NK-92 (cell line): Measurements from ENCODE around the gene CDH23.
"Not testable (repeated sequence)": the region's sequence is repeated elsewhere in the genome, so short reads cannot be mapped to it uniquely, and the experiment has no call there.

Source experiments
- DNase-seq: peaks from one replicate; lab custom pipeline; 2025; ENCODE audit not compliant: unreplicated experiment; lab: John Stamatoyannopoulos, UW

CDH23 gene

GRCh38 chr10:71597821-71598498, 201.2 kb downstream of the CDH23 start:
- DNase-seq: no peak

GRCh38 chr10:71598621-71599055, 201.9 kb downstream of the CDH23 start:
- DNase-seq: no peak

DNA sequence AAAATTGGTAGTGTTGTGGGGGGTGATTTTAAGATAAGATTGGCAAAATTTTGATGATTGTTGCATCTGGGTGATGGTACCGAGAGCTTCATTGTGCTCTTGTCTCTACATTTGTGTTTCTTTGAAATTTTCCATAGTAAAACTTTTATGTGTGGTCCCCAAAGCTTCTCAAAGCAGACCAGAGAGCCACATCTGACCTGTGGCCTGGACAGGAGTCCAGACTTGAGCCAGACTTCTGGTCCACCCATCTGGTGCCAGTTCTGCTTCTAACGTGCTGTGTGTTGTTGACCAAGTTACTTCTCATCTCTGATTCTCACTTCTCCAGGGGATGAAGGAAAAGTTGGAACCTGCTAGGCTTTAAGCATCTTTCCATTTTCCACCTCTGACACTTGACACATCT, 202.8 kb downstream of the CDH23 start:
- no peak for DNase-seq

GRCh38 chr10:71600242-71600641, 203.5 kb downstream of the CDH23 start:
- DNase-seq: not testable (repeated sequence)

GRCh38 chr10:71600849-71601248, 204.1 kb downstream of the CDH23 start:
- DNase-seq: no peak

GRCh38 chr10:71601273-71601672, 204.6 kb downstream of the CDH23 start:
- DNase-seq: no peak

GRCh38 chr10:71603150-71603549, 206.4 kb downstream of the CDH23 start:
- no peak for DNase-seq

GRCh38 chr10:71603754-71604153, 207.0 kb downstream of the CDH23 start:
- no peak for DNase-seq

DNA sequence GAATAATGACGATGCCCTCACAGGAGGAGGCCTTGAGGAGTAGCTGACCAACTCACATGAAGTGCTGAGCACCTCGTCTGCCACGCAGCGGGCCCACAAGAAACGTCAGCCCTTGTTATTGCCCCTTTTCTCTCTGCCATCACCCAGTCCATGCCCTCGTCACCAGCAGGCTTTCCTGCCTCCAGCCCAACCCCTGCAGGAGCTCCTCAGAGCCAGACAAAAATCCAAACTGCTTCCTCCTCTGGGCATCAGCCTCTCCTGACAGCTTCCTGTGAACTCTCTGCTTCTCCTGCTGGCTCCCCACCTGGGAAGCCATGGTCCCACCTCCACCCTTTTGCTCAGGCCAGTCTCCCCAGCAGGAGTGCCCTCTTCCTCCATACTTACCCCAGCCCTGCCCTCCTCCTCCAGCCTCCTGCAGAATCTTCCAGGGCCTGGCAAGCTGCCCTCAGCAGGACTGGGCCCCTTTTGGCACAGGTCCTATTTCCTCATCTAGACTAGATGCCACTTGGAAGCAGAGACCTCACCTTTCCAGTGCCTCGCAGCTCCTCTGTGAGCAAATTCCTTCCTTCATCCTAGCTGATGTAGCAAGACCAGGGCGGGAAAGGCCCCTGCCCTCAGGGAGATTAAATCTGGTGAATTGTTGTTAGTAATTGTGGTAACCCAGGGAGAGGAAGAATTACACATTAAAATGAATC, 207.8 kb downstream of the CDH23 start:
- DNase-seq: no peak

- no peak for DNase-seq
Measured at GRCh38 chr10:71605263-71605962, 208.7 kb downstream of the CDH23 start.

GRCh38 chr10:71606257-71607081, 209.7 kb downstream of the CDH23 start:
- no peak for DNase-seq

DNA sequence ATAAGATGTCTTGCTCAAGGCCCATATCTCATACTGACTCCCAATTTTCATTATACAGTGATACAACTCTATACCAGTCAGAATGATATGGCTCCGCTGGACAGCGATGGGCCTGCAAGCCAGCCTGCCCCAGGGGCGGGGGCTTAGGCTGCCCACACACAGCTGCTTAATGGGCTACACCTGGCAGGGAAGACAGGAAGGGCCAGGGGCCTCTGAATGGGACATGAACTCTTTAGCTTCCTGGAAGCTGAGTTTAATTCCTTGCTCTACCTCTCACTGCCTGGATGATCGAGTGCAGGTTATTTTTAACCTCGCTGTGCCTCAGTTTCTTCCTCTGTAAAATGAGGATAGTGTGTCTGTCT, 210.3 kb downstream of the CDH23 start:
- no peak for DNase-seq

GRCh38 chr10:71608819-71609768, 212.4 kb downstream of the CDH23 start:
- DNase-seq: no peak

DNA sequence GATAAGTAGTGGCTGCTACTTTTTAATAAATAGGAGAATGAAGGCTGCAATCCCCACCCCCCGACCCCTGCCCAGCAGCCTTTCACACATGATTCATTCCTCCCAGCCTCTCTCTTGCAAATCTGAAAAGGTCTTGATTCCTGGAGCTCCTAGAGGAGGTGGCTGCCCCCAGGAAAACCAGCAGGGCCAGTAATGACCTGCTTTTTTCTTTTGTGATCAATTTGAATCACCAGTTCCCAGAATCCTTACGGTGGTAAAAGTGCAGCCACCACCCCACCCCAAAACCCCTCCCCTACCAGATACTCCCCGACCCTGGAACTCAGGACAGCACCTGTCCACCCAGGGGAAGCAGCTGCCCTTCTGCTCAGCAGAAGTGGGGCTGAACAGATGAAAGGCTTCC, 213.9 kb downstream of the CDH23 start:
- no peak for DNase-seq

DNA sequence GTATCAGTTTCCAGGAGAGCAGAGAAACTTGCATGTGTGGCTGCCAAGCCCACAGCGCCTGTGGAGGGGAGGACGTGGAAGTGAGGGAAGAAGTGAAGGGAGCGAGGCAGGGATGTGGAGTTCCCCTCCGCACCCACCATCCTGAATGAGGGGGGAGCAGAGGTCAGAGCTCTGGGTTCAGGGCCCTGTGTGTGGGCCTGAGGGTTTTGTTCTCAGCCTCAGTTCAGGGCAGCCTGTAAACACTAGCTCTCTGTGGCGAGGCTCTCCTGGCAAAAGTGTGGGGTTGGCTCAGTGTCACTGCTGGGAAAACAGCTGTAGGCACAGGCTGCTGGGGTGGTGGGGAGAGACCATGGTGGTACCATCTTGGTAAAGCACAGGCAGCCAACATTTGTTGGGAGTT, 214.4 kb downstream of the CDH23 start:
- no peak for DNase-seq

DNA sequence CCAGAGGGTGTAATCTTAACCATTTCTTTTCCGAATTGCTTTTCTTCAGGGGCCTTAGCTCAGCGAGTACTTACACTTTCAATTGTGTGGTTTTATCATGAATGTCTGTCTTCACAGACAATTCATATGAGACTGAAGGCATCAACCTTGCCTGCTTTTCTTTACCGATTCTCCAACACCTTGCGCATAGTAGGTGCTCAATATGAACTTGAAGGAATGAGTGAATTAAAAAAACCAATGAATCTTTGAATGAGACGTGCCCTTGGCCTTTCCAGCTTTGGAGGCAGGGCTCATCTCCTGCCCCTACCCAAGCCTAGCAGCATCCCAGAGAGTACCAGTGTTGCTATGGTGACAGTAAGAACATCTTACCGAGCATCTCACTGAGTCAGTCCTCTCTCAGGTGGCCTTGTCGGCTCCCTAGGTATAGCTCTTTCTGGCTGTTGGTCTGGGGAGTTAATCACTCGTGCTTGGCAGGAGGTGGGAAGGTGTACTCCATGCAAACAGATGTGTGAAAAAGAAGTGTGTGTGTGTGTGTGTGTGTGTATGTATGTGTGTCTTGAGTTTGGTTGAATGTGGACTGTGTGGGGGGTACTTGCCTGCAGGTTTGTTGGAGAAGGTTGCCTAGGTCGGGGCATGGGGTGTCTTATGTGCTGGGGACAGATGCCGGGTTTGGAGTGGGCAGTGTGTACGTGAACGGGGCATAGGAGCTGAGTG, 215.1 kb downstream of the CDH23 start:
- DNase-seq: no peak

DNA sequence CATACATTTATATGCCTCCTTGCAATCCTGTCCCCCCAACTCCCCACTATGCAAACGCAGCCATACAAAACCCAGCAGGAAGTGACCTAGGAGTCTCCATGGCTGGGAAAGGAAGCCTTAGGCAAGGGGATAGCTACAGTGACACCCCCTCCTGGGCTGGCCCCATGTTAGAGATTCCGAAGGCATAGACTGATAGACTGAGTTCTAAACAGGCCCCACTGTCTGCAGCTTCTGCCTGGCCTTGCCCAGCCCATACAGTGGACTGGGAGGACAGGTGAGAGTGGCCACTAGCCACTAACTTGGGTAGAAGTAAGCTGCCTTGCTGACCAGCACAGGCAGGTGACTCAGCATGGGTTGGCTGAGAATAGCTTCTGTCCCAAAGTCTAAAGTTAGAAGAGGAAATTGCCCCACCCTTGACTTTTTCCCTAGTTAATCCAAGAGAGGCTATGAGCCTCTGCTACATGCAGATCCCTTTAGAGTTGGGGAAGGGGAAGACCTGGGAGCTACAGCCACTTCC, 216.6 kb downstream of the CDH23 start:
- DNase-seq: no peak

DNA sequence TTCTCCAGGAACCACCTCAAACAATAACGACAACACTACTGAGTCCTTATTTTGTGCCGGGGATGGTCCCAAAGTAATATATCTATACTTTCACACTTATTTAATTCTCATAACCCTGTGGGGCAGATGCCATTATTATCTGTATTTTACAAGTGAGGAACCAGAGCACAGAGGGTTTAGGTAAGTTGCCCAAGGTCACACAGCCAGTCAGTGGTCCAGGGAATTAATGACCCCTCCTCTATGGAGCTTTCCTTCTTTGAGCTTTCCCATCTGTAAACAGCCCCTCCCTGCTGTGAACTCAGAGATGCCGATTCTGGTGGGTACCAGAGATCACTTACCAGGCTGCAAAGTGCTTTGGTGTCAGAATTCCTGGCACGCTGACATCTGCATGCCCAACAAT, 217.2 kb downstream of the CDH23 start:
- no peak for DNase-seq

DNA sequence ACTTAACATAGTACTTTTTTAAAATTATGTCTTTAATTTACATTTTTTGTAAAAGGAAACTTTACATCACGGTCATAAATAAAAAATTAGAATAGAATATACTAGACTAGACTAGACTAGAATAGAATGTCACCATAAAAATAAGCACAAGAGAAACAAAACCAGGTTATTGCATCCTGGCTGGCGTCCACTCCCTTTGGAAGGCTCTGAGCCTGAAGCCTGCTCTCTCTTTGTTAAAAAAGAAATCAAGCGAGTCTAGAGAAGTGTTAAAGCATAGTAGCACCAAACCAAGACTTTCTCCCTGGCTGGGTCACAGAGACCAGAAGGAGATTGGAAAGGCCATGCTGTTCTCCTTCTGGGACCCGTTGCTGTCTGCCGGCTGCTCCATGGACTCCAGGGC, 218.2 kb downstream of the CDH23 start:
- no peak for DNase-seq
